Activated naive CD4-positive, alpha-beta T cell treated with anti-CD3 and anti-CD28 coated beads for 36 hours (primary cell): ENCODE measurements around the gene IL20RB. TPM values are rescaled to one million over a fixed set of nuclear protein-coding genes. Genes with fewer than 3 reads are reported as not detected.

Experiments used
- CTCF ChIA-PET: fragments of 350-600 bp; sonication (Branson Sonifier 250); formaldehyde crosslinking; loops from one replicate; lab custom pipeline; 2021; ENCODE audit warnings: antibody characterized with exemption; lab: Charles Lee
- DNase-seq: peaks from one replicate; pipeline ENCODE4 v3.0.0-alpha.2; 2020
- H3K27ac Mint-ChIP-seq: one replicate; pipeline ENCODE4 v1.8.0; 2021; ENCODE audit warnings: mild to moderate bottlenecking, mixed read lengths
- H3K27me3 Mint-ChIP-seq: one replicate; pipeline ENCODE4 v1.8.0; 2021; ENCODE audit warnings: low read depth, mixed read lengths
- H3K36me3 Mint-ChIP-seq: one replicate; pipeline ENCODE4 v1.8.0; 2021; ENCODE audit warnings: low read depth, mixed read lengths
- H3K4me1 Mint-ChIP-seq: one replicate; pipeline ENCODE4 v1.8.0; 2021; ENCODE audit warnings: low read depth, mixed read lengths
- H3K4me3 Mint-ChIP-seq: one replicate; pipeline ENCODE4 v1.8.0; 2021; ENCODE audit warnings: mild to moderate bottlenecking, moderate library complexity, mixed read lengths
- H3K9me3 Mint-ChIP-seq: one replicate; pipeline ENCODE4 v1.8.0; 2021; ENCODE audit warnings: mixed read lengths
- intact Hi-C: fragments of 100-400 bp; cut with micrococcal nuclease; formaldehyde crosslinking; loops from one replicate; pipeline ENCODE4 v1.15.1; 2023
- total RNA-seq, 2 experiments: library from RNA; stranded (reverse); gene quantifications; one replicate each; pipeline ENCODE4 v1.2.3, GENCODE V29; 2021

Gene IL20RB
- total RNA-seq, 2 experiments from 2014 or later: 0.48 to 0.59 TPM

DNA sequence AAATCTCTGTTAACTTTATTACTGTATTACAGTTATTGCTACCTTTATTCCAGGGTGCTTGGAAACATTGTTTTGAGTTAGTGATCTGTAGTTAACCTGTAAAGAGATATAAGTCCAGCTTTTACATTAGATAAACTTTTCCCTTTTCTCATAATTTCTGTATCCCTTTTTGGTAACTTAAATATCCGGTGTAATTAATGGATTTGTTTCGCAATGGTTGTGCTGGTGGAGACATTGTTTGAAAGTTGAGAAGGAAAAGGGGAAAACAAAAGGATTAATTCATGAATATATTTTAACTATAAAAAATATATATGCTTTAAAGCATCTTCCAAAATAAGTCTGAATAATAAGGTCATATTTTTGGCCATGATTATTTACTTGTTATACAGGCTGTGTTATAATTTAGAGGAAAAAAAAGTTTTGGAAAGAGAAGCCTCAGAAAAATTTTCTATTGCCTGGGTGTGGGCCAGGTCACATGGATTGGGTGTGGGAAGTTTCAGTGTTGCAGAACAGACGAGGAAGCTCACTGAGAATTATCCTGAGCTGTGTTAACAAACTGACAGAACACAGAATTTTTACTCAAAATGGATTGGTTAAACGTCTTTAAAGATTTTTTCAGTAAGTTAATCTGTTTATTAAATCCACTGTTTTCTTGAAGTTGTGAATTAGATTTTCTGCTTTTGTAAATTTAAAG is 27.7 kb upstream of the IL20RB start:
- Mint-ChIP-seq H3K4me1 (peaks cover 50% of the 10 kb centered on the region), H3K36me3 (peaks cover 40% of the 10 kb centered on the region), H3K27ac (no peak overlapping the region), H3K4me3 (no peak overlapping the region), H3K9me3 (no peaks in the 10 kb centered on the region), H3K27me3 (no peaks in the 10 kb centered on the region)
- CTCF ChIA-PET: interaction anchor here (0.5 kb wide), 1 partner anchor 228 kb away, joined by 6 read pairs; no protein-coding TSS in a partner anchor
- no peak for DNase-seq
- intact Hi-C loops: loop anchor here (5.0 kb wide), 2 partner anchors 33 to 733 kb away; partner anchors contain the start of gene MSL2

- Mint-ChIP-seq H3K27ac (no peak overlapping the region), H3K9me3 (peaks cover 3% of the 10 kb centered on the region), H3K4me1 (peaks cover 49% of the 10 kb centered on the region), H3K36me3 (peaks cover 50% of the 10 kb centered on the region), H3K4me3 (no peak overlapping the region), H3K27me3 (no peaks in the 10 kb centered on the region)
- CTCF ChIA-PET: interaction anchor here (0.6 kb wide), 1 partner anchor 67 kb away, joined by 4 read pairs; no protein-coding TSS in a partner anchor
- intact Hi-C loops: loop anchor here (2.0 to 5.0 kb wide), 4 partner anchors 13 to 734 kb away; partner anchors contain the start of genes MSL2 and NCK1
- no peak for DNase-seq
Observed at GRCh38 chr3:136931606-136932005, 26.2 kb upstream of the IL20RB start.

- Mint-ChIP-seq H3K4me3 (no peak overlapping the region), H3K27me3 (no peaks in the 10 kb centered on the region), H3K27ac (peak overlapping the region; percentile 48), H3K9me3 (peaks cover 3% of the 10 kb centered on the region), H3K4me1 (peaks cover 48% of the 10 kb centered on the region), H3K36me3 (peaks cover 53% of the 10 kb centered on the region)
- intact Hi-C loops: loop anchor here (2.0 to 5.0 kb wide), 4 partner anchors 14 to 735 kb away; partner anchors contain the start of genes MSL2 and NCK1
- no peak for DNase-seq
- CTCF ChIA-PET: interaction anchor here (1.0 kb wide), 1 partner anchor 82 kb away, joined by 3 read pairs; no protein-coding TSS in a partner anchor
Observed at GRCh38 chr3:136932523-136932922, 25.3 kb upstream of the IL20RB start.

- Mint-ChIP-seq H3K4me1 (peaks cover 48% of the 10 kb centered on the region), H3K27ac (peak overlapping the region; percentile 48), H3K9me3 (peaks cover 3% of the 10 kb centered on the region), H3K36me3 (peaks cover 48% of the 10 kb centered on the region), H3K27me3 (no peaks in the 10 kb centered on the region), H3K4me3 (no peak overlapping the region)
- intact Hi-C loops: loop anchor here (2.0 to 5.0 kb wide), 4 partner anchors 14 to 736 kb away; partner anchors contain the start of genes MSL2 and NCK1
- no peak for DNase-seq
- CTCF ChIA-PET: interaction anchor here (1.0 kb wide), 1 partner anchor 81 kb away, joined by 3 read pairs; no protein-coding TSS in a partner anchor
Observed at GRCh38 chr3:136932978-136933772, 24.6 kb upstream of the IL20RB start.

- Mint-ChIP-seq H3K27me3 (no peaks in the 10 kb centered on the region), H3K4me3 (no peak overlapping the region), H3K9me3 (peaks cover 3% of the 10 kb centered on the region), H3K4me1 (peaks cover 51% of the 10 kb centered on the region), H3K36me3 (peaks cover 36% of the 10 kb centered on the region), H3K27ac (no peak overlapping the region)
- no peak for DNase-seq
- intact Hi-C loops: loop anchor here (5.0 kb wide), 1 partner anchor 185 kb away; the partner anchor contains the start of gene STAG1
- CTCF ChIA-PET: no interaction called here
Observed at GRCh38 chr3:136937175-136937574, 20.6 kb upstream of the IL20RB start.

DNA sequence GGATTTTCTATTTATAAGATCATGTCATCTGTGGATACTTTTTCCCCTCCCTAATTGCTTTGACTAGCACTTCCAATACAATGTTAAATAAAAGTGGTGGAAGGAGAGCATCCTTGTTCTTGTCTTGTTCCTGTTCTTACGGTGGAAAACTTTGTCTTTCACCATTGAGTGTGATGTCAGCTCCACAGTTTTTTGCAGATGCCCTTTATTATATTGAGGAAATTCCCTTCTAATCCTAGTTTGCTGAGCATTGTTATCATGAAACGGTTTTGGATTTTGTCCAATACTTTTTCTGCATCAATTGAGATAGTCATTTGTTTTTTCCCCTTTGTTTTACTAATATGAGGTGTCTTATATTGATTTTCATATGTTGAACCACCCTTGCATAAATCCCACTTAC is 19.9 kb upstream of the IL20RB start:
- H3K36me3 Mint-ChIP-seq: peaks cover 36% of the 10 kb centered on the region
- H3K4me1 Mint-ChIP-seq: peaks cover 53% of the 10 kb centered on the region
- intact Hi-C loops: loop anchor here (5.0 kb wide), 1 partner anchor 186 kb away; the partner anchor contains the start of gene STAG1

GRCh38 chr3:136938334-136938733 is 19.4 kb upstream of the IL20RB start:
- CTCF ChIA-PET: interaction anchor here (0.5 to 1.5 kb wide), 4 partner anchors 54 to 806 kb away, joined by 3 to 4 read pairs (median 4); partner anchors contain the start of gene STAG1
- DNase-seq: no peak
- Mint-ChIP-seq H3K4me3 (no peak overlapping the region), H3K27me3 (no peaks in the 10 kb centered on the region), H3K9me3 (peaks cover 3% of the 10 kb centered on the region), H3K36me3 (peaks cover 32% of the 10 kb centered on the region), H3K4me1 (peaks cover 53% of the 10 kb centered on the region), H3K27ac (no peak overlapping the region)
- intact Hi-C loops: loop anchor here (5.0 kb wide), 1 partner anchor 186 kb away; the partner anchor contains the start of gene STAG1

More for the DNA sequence above, 19.9 kb upstream of the IL20RB start:
- DNase-seq: no peak
- Mint-ChIP-seq H3K4me3 (no peak overlapping the region), H3K27ac (no peak overlapping the region), H3K9me3 (peaks cover 3% of the 10 kb centered on the region), H3K27me3 (no peaks in the 10 kb centered on the region)
- CTCF ChIA-PET: interaction anchor here (1.5 kb wide), 1 partner anchor 186 kb away, joined by 4 read pairs; the partner anchor contains the start of gene STAG1

DNA sequence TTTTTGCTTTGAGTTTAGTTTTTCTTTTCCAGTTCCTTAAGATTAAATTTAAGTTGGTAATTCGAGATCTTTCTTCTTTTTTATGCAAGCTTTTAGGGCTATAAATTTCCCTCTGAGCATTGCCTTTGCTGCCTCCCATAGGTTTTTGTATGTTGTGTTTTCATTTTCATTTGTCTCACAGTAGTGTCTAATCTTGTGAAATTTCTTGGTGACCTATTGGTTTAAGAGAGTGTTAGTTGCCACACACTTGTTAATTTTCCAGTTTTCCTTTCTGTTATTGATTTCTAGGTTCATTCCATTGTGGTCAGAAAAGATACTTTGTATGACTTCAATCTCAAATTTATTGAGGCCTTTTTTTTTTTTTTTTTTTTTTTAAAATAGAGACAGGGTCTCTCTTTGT is 18.3 kb upstream of the IL20RB start:
- H3K9me3 Mint-ChIP-seq: peaks cover 3% of the 10 kb centered on the region
- intact Hi-C loops: loop anchor here (5.0 kb wide), 1 partner anchor 187 kb away; the partner anchor contains the start of gene STAG1
- H3K27ac Mint-ChIP-seq: no peak overlapping the region
- no peak for DNase-seq
- H3K36me3 Mint-ChIP-seq: peaks cover 26% of the 10 kb centered on the region
- no peaks in the 10 kb centered on the region for H3K27me3 Mint-ChIP-seq
- peaks cover 54% of the 10 kb centered on the region for H3K4me1 Mint-ChIP-seq
- CTCF ChIA-PET: interaction anchor here (1.2 to 1.5 kb wide), 2 partner anchors 56 to 187 kb away, joined by 3 to 4 read pairs; partner anchors contain the start of gene STAG1
- no peak overlapping the region for H3K4me3 Mint-ChIP-seq

DNA sequence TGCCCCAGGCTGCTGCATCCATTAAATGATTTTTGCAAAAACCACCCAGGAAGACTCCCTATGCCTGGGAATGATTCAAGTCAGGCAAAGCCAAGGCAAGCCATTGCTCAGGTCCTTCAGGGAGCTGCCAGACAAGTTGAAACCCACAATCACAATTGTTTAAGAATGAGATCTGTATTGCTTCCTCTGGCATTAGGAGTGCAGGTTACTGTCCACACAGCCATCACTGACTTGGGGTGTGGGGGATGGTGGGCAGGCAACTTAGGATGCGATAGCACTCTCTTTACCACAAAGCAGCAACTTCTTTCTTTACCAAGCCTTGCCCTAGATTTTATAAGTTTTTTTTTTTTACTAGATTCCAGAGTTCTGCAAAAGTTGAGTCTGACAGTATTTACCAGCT is 15.0 kb upstream of the IL20RB start:
- H3K27me3 Mint-ChIP-seq: no peaks in the 10 kb centered on the region
- peaks cover 16% of the 10 kb centered on the region for H3K36me3 Mint-ChIP-seq
- intact Hi-C loops: no loop called here
- no peak overlapping the region for H3K4me3 Mint-ChIP-seq
- CTCF ChIA-PET: interaction anchor here (0.8 to 1.4 kb wide), 2 partner anchors 14 to 552 kb away, joined by 3 to 4 read pairs; no protein-coding TSS in a partner anchor
- DNase-seq: no peak
- no peaks in the 10 kb centered on the region for H3K9me3 Mint-ChIP-seq
- H3K4me1 Mint-ChIP-seq: peaks cover 46% of the 10 kb centered on the region
- H3K27ac Mint-ChIP-seq: no peak overlapping the region

DNA sequence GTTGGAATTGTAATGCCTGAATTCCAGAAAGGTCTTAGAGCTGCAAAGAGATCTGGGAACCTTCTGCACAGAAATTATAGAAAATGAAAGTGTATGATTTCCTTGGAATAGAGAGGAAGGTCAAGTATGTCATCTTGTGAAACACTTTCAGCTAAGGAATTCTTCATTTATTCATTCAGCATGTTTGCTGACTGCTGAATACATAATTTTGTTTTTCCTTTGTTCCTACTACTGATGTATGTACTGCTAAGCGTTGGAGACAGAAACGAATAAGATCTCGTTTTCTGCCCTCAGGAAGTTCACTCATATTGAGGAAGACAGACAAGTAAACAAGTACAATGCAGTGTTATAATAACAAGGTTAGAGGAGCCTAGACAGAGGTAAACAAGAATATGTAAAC is 14.3 kb upstream of the IL20RB start:
- no peaks in the 10 kb centered on the region for H3K9me3 Mint-ChIP-seq
- H3K4me3 Mint-ChIP-seq: no peak overlapping the region
- no peak for DNase-seq
- intact Hi-C loops: no loop called here
- CTCF ChIA-PET: no interaction called here
- H3K4me1 Mint-ChIP-seq: peaks cover 40% of the 10 kb centered on the region
- no peak overlapping the region for H3K27ac Mint-ChIP-seq
- peaks cover 15% of the 10 kb centered on the region for H3K36me3 Mint-ChIP-seq
- no peaks in the 10 kb centered on the region for H3K27me3 Mint-ChIP-seq

GRCh38 chr3:136946978-136947377 is 10.8 kb upstream of the IL20RB start:
- Mint-ChIP-seq H3K4me1 (peaks cover 19% of the 10 kb centered on the region), H3K27ac (no peak overlapping the region), H3K27me3 (no peaks in the 10 kb centered on the region), H3K36me3 (peaks cover 15% of the 10 kb centered on the region), H3K9me3 (no peaks in the 10 kb centered on the region), H3K4me3 (no peak overlapping the region)
- CTCF ChIA-PET: interaction anchor here (0.6 to 1.3 kb wide), 2 partner anchors 86 kb away, joined by 3 to 4 read pairs; no protein-coding TSS in a partner anchor
- intact Hi-C loops: loop anchor here (5.0 kb wide), 1 partner anchor 65 kb away; no protein-coding TSS in a partner anchor
- no peak for DNase-seq
